Esophagus (tissue), 2 donors: ENCODE measurements around the gene FYN. TPM values are rescaled to one million over a fixed set of nuclear protein-coding genes. Genes with fewer than 3 reads are reported as not detected.

Experiments used
- H3K27ac ChIP-seq, 2 donors: one replicate each; pipeline ENCODE4 v1.5.1; 2013; ENCODE audit warnings: low read depth in 2 of 2, mild to moderate bottlenecking in 2 of 2, inconsistent platforms in 1 of 2, low read length in 1 of 2, moderate library complexity in 1 of 2
- H3K27me3 ChIP-seq, 2 donors: one replicate each; pipeline ENCODE4 v1.6.1; 2013; ENCODE audit warnings: low read length in 2 of 2, control low read depth in 1 of 2, mild to moderate bottlenecking in 1 of 2; ENCODE audit not compliant: insufficient read depth in 2 of 2, control insufficient read depth in 1 of 2
- H3K36me3 ChIP-seq, 2 donors: one replicate each; pipeline ENCODE4 v1.6.1; 2013; ENCODE audit warnings: low read length in 1 of 2; ENCODE audit not compliant: control insufficient read depth in 2 of 2, insufficient read depth in 2 of 2
- H3K4me1 ChIP-seq, 2 donors: one replicate each; pipeline ENCODE4 v1.6.1; 2013; ENCODE audit warnings: low read length in 1 of 2; ENCODE audit not compliant: control insufficient read depth in 2 of 2, insufficient read depth in 2 of 2
- H3K4me3 ChIP-seq, 2 donors: one replicate each; pipeline ENCODE4 v1.5.1; 2013; ENCODE audit warnings: low read length in 2 of 2, mild to moderate bottlenecking in 2 of 2, low read depth in 1 of 2, moderate library complexity in 1 of 2
- H3K9me3 ChIP-seq, 2 donors: one replicate each; pipeline ENCODE4 v1.6.1; 2013; ENCODE audit warnings: mild to moderate bottlenecking in 2 of 2, low read depth in 1 of 2, low read length in 1 of 2, moderate library complexity in 1 of 2; ENCODE audit not compliant: control insufficient read depth in 2 of 2, insufficient read depth in 1 of 2
- WGBS, 2 donors: extraction: QIAGEN DNeasy Blood & Tissue Kit; methylation state at CpG; one replicate each; pipeline ENCODE4 v1.1.7; 2013; 5-methylcytosine and 5-hydroxymethylcytosine counted together
- polyA plus RNA-seq, 2 donors: library from polyadenylated mRNA; stranded (reverse); fragments of 200-250 nt; gene quantifications; one replicate each; pipeline ENCODE4 v1.2.3, GENCODE V29; 2013
- donor health status: healthy with polysubstance abuse.
- donor health status: Bipolar disorder and iron deficiency.

FYN gene
- polyA plus RNA-seq, 2 donors = 6.7 to 8.4 TPM

GRCh38 chr6:111870742-111871064, 2.5 kb downstream of the FYN start:
- Histone ChIP-seq H3K4me3 (no peak overlapping the region), H3K27ac (no peak overlapping the region), H3K36me3 (no peaks in the 10 kb centered on the region), H3K9me3 (no peaks in the 10 kb centered on the region), H3K4me1 (peaks cover 0 to 3% of the 10 kb centered on the region in 2 donors), H3K27me3 (no peaks in the 10 kb centered on the region)
- 31 to 45% methylated on average over 4 of the region's 4 CpGs for WGBS, 2 donors

GRCh38 chr6:111870051-111870741, 3.1 kb downstream of the FYN start:
- H3K36me3 ChIP-seq = no peaks in the 10 kb centered on the region
- H3K27ac ChIP-seq = no peak overlapping the region
- WGBS, 2 donors = 56 to 72% methylated on average over 7 of the region's 7 CpGs
- no peaks in the 10 kb centered on the region for H3K9me3 ChIP-seq
- peaks cover 0 to 3% of the 10 kb centered on the region in 2 donors for H3K4me1 ChIP-seq
- H3K27me3 ChIP-seq = no peaks in the 10 kb centered on the region
- no peak overlapping the region for H3K4me3 ChIP-seq

- Histone ChIP-seq H3K9me3 (no peaks in the 10 kb centered on the region), H3K27me3 (no peaks in the 10 kb centered on the region), H3K4me3 (no peak overlapping the region), H3K4me1 (peaks cover 0 to 3% of the 10 kb centered on the region in 2 donors), H3K36me3 (no peaks in the 10 kb centered on the region), H3K27ac (no peak overlapping the region)
- WGBS, 2 donors = 72 to 77% methylated on average over 2 of the region's 2 CpGs
Observed at GRCh38 chr6:111866857-111867256, 6.4 kb downstream of the FYN start.

- no peak overlapping the region for H3K27ac ChIP-seq
- H3K4me3 ChIP-seq = no peak overlapping the region
- peaks cover 0 to 3% of the 10 kb centered on the region in 2 donors for H3K4me1 ChIP-seq
- H3K27me3 ChIP-seq = no peaks in the 10 kb centered on the region
- H3K9me3 ChIP-seq = no peaks in the 10 kb centered on the region
- 82 to 89% methylated on average over 8 of the region's 8 CpGs for WGBS, 2 donors
- H3K36me3 ChIP-seq = no peaks in the 10 kb centered on the region
Observed at GRCh38 chr6:111865909-111866546, 7.2 kb downstream of the FYN start.

GRCh38 chr6:111865049-111865585, 8.1 kb downstream of the FYN start:
- peaks cover 0 to 3% of the 10 kb centered on the region in 2 donors for H3K4me1 ChIP-seq
- no peaks in the 10 kb centered on the region for H3K27me3 ChIP-seq
- no peaks in the 10 kb centered on the region for H3K36me3 ChIP-seq
- H3K27ac ChIP-seq = no peak overlapping the region
- H3K9me3 ChIP-seq = no peaks in the 10 kb centered on the region
- H3K4me3 ChIP-seq = no peak overlapping the region
- WGBS, 2 donors = 70 to 71% methylated on average over 6 of the region's 6 CpGs

GRCh38 chr6:111864138-111865048, 8.9 kb downstream of the FYN start:
- Histone ChIP-seq H3K36me3 (no peaks in the 10 kb centered on the region), H3K27me3 (no peaks in the 10 kb centered on the region), H3K4me3 (no peak overlapping the region), H3K27ac (no peak overlapping the region), H3K4me1 (peaks cover 0 to 3% of the 10 kb centered on the region in 2 donors), H3K9me3 (no peaks in the 10 kb centered on the region)
- 79 to 83% methylated on average over 6 of the region's 6 CpGs for WGBS, 2 donors

- H3K36me3 ChIP-seq = no peaks in the 10 kb centered on the region
- no peak overlapping the region for H3K4me3 ChIP-seq
- H3K27ac ChIP-seq = no peak overlapping the region
- no peaks in the 10 kb centered on the region for H3K27me3 ChIP-seq
- WGBS, 2 donors = 92 to 95% methylated on average over 6 of the region's 6 CpGs
- peaks cover under 1 to 3% of the 10 kb centered on the region in 2 donors for H3K4me1 ChIP-seq
- H3K9me3 ChIP-seq = no peaks in the 10 kb centered on the region
Observed at GRCh38 chr6:111862741-111863140, 10.5 kb downstream of the FYN start.

- H3K27me3 ChIP-seq = no peaks in the 10 kb centered on the region
- H3K36me3 ChIP-seq = no peaks in the 10 kb centered on the region
- H3K4me1 ChIP-seq = peaks cover 2 to 3% of the 10 kb centered on the region in 2 donors
- H3K4me3 ChIP-seq = no peak overlapping the region
- 94 to 96% methylated on average over 5 of the region's 5 CpGs for WGBS, 2 donors
- no peaks in the 10 kb centered on the region for H3K9me3 ChIP-seq
- H3K27ac ChIP-seq = no peak overlapping the region
Observed at GRCh38 chr6:111862314-111862713, 10.9 kb downstream of the FYN start.

- Histone ChIP-seq H3K4me1 (peaks cover 2 to 3% of the 10 kb centered on the region in 2 donors), H3K36me3 (no peaks in the 10 kb centered on the region), H3K9me3 (no peaks in the 10 kb centered on the region), H3K27ac (no peak overlapping the region), H3K4me3 (no peak overlapping the region), H3K27me3 (no peaks in the 10 kb centered on the region)
- 82 to 87% methylated on average over 7 of the region's 7 CpGs for WGBS, 2 donors
Observed at GRCh38 chr6:111861431-111861885, 11.8 kb downstream of the FYN start.
